Neural crest cell (in vitro differentiated cells): ENCODE data around the gene DHRS3. TPM values are rescaled to one million over a fixed set of nuclear protein-coding genes. Genes with fewer than 3 reads are reported as not detected.

Experiments used
- DNase-seq: peaks from one replicate; pipeline ENCODE4 v3.0.0; 2021; ENCODE audit warnings: low read depth, mixed read lengths, low spot score
- H3K27ac Mint-ChIP-seq: one replicate; pipeline ENCODE4 v1.8.0; 2021; ENCODE audit warnings: mild to moderate bottlenecking, mixed read lengths; ENCODE audit not compliant: unreplicated experiment
- H3K27me3 Mint-ChIP-seq: 2 replicates; pipeline ENCODE4 v1.8.0; 2021; ENCODE audit warnings: low read depth, mild to moderate bottlenecking, mixed read lengths
- H3K36me3 Mint-ChIP-seq: 2 replicates; pipeline ENCODE4 v1.8.0; 2021; ENCODE audit warnings: low read depth, mild to moderate bottlenecking, mixed read lengths
- H3K4me1 Mint-ChIP-seq: 2 replicates; pipeline ENCODE4 v1.8.0; 2021; ENCODE audit warnings: mixed read lengths
- H3K4me3 Mint-ChIP-seq: one replicate; pipeline ENCODE4 v1.8.0; 2021; ENCODE audit warnings: mild to moderate bottlenecking, mixed read lengths
- H3K9me3 Mint-ChIP-seq: 2 replicates; pipeline ENCODE4 v1.8.0; 2021; ENCODE audit warnings: mixed read lengths
- CTCF ChIP-seq: fragments of 200-600 bp; sonication (generic); conservative IDR thresholded peaks from 2 replicates; pipeline ENCODE4 v1.5.0; 2021; ENCODE audit warnings: antibody characterized with exemption, mild to moderate bottlenecking
- microRNA-seq: library from miRNA; unstranded; fragments of <30 nt; microRNA quantifications from one replicate; pipeline ENCODE4, GENCODE V29; 2020
- total RNA-seq: library from RNA; stranded (reverse); gene quantifications from 2 replicates; pipeline ENCODE4 v1.2.1, GENCODE V29; 2021

The DHRS3 gene
- total RNA-seq, 1 donor from 2014 or later = 0.91 TPM

GRCh38 chr1:12519693-12520364 lies 98.2 kb downstream of the DHRS3 start:
- H3K27ac Mint-ChIP-seq = peak overlapping the region; percentile 79
- no peaks in the 10 kb centered on the region for H3K27me3 Mint-ChIP-seq
- no peaks in the 10 kb centered on the region for H3K36me3 Mint-ChIP-seq
- TF ChIP-seq CTCF = no peak
- no peaks in the 10 kb centered on the region for H3K4me1 Mint-ChIP-seq
- peaks cover 4% of the 10 kb centered on the region for H3K9me3 Mint-ChIP-seq
- DNase-seq = no peak
- H3K4me3 Mint-ChIP-seq = no peak overlapping the region

GRCh38 chr1:12518931-12519692 lies 98.9 kb downstream of the DHRS3 start:
- peak overlapping the region; percentile 79 for H3K27ac Mint-ChIP-seq
- H3K27me3 Mint-ChIP-seq = no peaks in the 10 kb centered on the region
- H3K4me1 Mint-ChIP-seq = no peaks in the 10 kb centered on the region
- H3K36me3 Mint-ChIP-seq = no peaks in the 10 kb centered on the region
- DNase-seq = no peak
- H3K4me3 Mint-ChIP-seq = no peak overlapping the region
- no peak for TF ChIP-seq CTCF
- peaks cover 1% of the 10 kb centered on the region for H3K9me3 Mint-ChIP-seq

Small RNAs within 50 kb of the gene (microRNA-seq; reads per million reads assigned to microRNA genes)
- not detected for gene MIR6730

Other genes with a start within 250 kb of the DHRS3 start
- gene AADACL4, start 25.9 kb upstream of the DHRS3 start, total RNA-seq = not detected in 2 replicates
- not detected in 2 replicates for gene AADACL3, start 97.9 kb upstream of the DHRS3 start, total RNA-seq
- not detected in 2 replicates for gene CFAP107, start 128.0 kb upstream of the DHRS3 start, total RNA-seq
- gene PRAMEF12, start 155.5 kb upstream of the DHRS3 start, total RNA-seq = not detected in 2 replicates
- not detected in 2 replicates for gene PRAMEF1, start 173.2 kb upstream of the DHRS3 start, total RNA-seq
- not detected in 2 replicates for gene PRAMEF11, start 213.2 kb upstream of the DHRS3 start, total RNA-seq
- not detected in 2 replicates for gene HNRNPCL1, start 230.5 kb upstream of the DHRS3 start, total RNA-seq
- not detected in 2 replicates for gene PRAMEF2, start 238.9 kb upstream of the DHRS3 start, total RNA-seq